SK-N-SH (cell line): ENCODE results near the gene ZNF655. TPM values are rescaled to one million over a fixed set of nuclear protein-coding genes. Genes with fewer than 3 reads are reported as not detected.
"Not testable (repeated sequence)": the region's sequence is repeated elsewhere in the genome, so short reads cannot be mapped to it uniquely, and the experiment has no call there.

ENCODE experiments used
- CTCF ChIA-PET: fragments of 300-600, 350-600 bp; formaldehyde crosslinking; extraction: SDS; loops from one replicate; lab custom pipeline; 2021; lab: Yijun Ruan, JAX
- POLR2A ChIA-PET: fragments of 350-600 bp; sonication (Branson Sonifier 250); formaldehyde crosslinking; extraction: SDS; loops from one replicate; lab custom pipeline; 2020; ENCODE audit warnings: antibody characterized with exemption, inconsistent platforms; lab: Yijun Ruan, JAX
- DNase-seq: peaks from one replicate; pipeline ENCODE4 v3.0.0; 2012
- H2AFZ ChIP-seq: fragments of 200-600 bp; sonication (generic); 2 replicates; pipeline ENCODE4 v1.8.1; 2016; ENCODE audit warnings: antibody characterized with exemption, mild to moderate bottlenecking, low read depth
- H3F3A ChIP-seq: fragments of 200-600 bp; sonication (generic); replicated peaks from 2 replicates; pipeline ENCODE3; 2016; ENCODE audit warnings: antibody characterized with exemption, mild to moderate bottlenecking; ENCODE audit not compliant: insufficient read depth
- H3K27ac ChIP-seq, 2 experiments: fragments of 200-500 bp in 1 of 2; fragments of 200-600 bp in 1 of 2; sonication (Bioruptor generic) in 1 of 2; sonication (generic), shearing (Covaris generic) in 1 of 2; 2 replicates each; pipeline versions ENCODE4 v1.5.1 to v1.6.1; 2014 to 2016; ENCODE audit warnings: low read depth in 2 of 2, inconsistent platforms in 1 of 2, low read length in 1 of 2, mild to moderate bottlenecking in 1 of 2, mixed read lengths in 1 of 2
- H3K27me3 ChIP-seq: fragments of 200-600 bp; sonication (generic), shearing (Covaris generic); 2 replicates; pipeline ENCODE4 v1.6.1; 2016; ENCODE audit warnings: mixed run types; ENCODE audit not compliant: insufficient read depth
- H3K36me3 ChIP-seq, 2 experiments: fragments of 200-500 bp in 1 of 2; fragments of 200-600 bp in 1 of 2; sonication (Bioruptor generic) in 1 of 2; sonication (generic) in 1 of 2; replicated peaks in 1 of 2; 2 replicates each; pipeline versions ENCODE3 to v1.5.1; 2014 to 2016; ENCODE audit warnings: low read length in 1 of 2, mild to moderate bottlenecking in 1 of 2; ENCODE audit not compliant: insufficient read depth in 2 of 2, control insufficient read depth in 1 of 2
- H3K4me1 ChIP-seq, 2 experiments: fragments of 200-500 bp in 1 of 2; fragments of 200-600 bp in 1 of 2; sonication (Bioruptor generic) in 1 of 2; sonication (generic), shearing (Covaris generic) in 1 of 2; 2 replicates each; pipeline versions ENCODE4 v1.5.1 to v1.6.1; 2014 to 2016; ENCODE audit warnings: low read depth in 1 of 2, low read length in 1 of 2, mixed run types in 1 of 2; ENCODE audit not compliant: insufficient read depth in 2 of 2, control insufficient read depth in 1 of 2
- H3K4me2 ChIP-seq: fragments of 200-600 bp; sonication (generic), shearing (Covaris generic); 2 replicates; pipeline ENCODE4 v1.6.1; 2017; ENCODE audit warnings: mixed run types
- H3K4me3 ChIP-seq, 2 experiments: fragments of 200-500 bp in 1 of 2; fragments of 200-600 bp in 1 of 2; sonication (Bioruptor generic) in 1 of 2; sonication (generic), shearing (Covaris generic) in 1 of 2; 2 replicates each; pipeline versions ENCODE4 v1.5.1 to v1.8.1; 2014 to 2016; ENCODE audit warnings: low read depth in 2 of 2, inconsistent platforms in 1 of 2, low read length in 1 of 2, mild to moderate bottlenecking in 1 of 2, mixed read lengths in 1 of 2, moderate library complexity in 1 of 2
- H3K79me2 ChIP-seq: fragments of 200-600 bp; sonication (generic); 2 replicates; pipeline ENCODE4 v1.8.1; 2017; ENCODE audit warnings: mild to moderate bottlenecking; ENCODE audit not compliant: insufficient read depth
- H3K9ac ChIP-seq: fragments of 200-600 bp; sonication (generic); 2 replicates; pipeline ENCODE4 v1.6.1; 2017; ENCODE audit warnings: mixed run types
- H3K9me2 ChIP-seq: fragments of 200-600 bp; sonication (generic); 2 replicates; pipeline ENCODE4 v1.6.1; 2017; ENCODE audit warnings: mixed run types
- H3K9me3 ChIP-seq: fragments of 200-600 bp; sonication (generic); 2 replicates; pipeline ENCODE4 v1.6.1; 2017; ENCODE audit warnings: mixed run types, mild to moderate bottlenecking, moderate library complexity
- H4K20me1 ChIP-seq: fragments of 200-600 bp; sonication (generic); 2 replicates; pipeline ENCODE4 v1.6.1; 2017; ENCODE audit warnings: mild to moderate bottlenecking, mixed run types; ENCODE audit not compliant: insufficient read depth
- CTCF ChIP-seq: fragments of 200-600 bp; sonication (generic); IDR thresholded peaks from 2 replicates; pipeline ENCODE4 v1.6.1; 2017; ENCODE audit warnings: antibody characterized with exemption, mild to moderate bottlenecking, moderate library complexity
- FOXJ3 ChIP-seq: sonication (generic); formaldehyde crosslinking; IDR thresholded peaks from 2 replicates; pipeline ENCODE4 v1.5.1; 2020; ENCODE audit warnings: mild to moderate bottlenecking, missing genetic modification reagents
- GATA2 ChIP-seq: sonication (generic); formaldehyde crosslinking; IDR thresholded peaks from 2 replicates; pipeline ENCODE4 v1.5.0; 2020; ENCODE audit warnings: mild to moderate bottlenecking, missing genetic modification reagents
- MAX ChIP-seq: IDR thresholded peaks from 2 replicates; pipeline ENCODE4 v1.4.0; 2012; ENCODE audit warnings: low read depth
- MXI1 ChIP-seq: IDR thresholded peaks from 2 replicates; pipeline ENCODE4 v1.6.1; 2012; ENCODE audit warnings: mild to moderate bottlenecking, low read depth, low read length, improper control_type of control experiment
- NFIC ChIP-seq: IDR thresholded peaks from 2 replicates; pipeline ENCODE4 v1.4.0; 2012; ENCODE audit warnings: borderline replicate concordance
- RAD21 ChIP-seq: IDR thresholded peaks from 2 replicates; pipeline ENCODE4 v1.6.1; 2012; ENCODE audit warnings: mild to moderate bottlenecking, low read length
- RCOR1 ChIP-seq: fragments of 150-350 bp; IDR thresholded peaks from 2 replicates; pipeline ENCODE4 v1.6.1; 2017; ENCODE audit warnings: antibody characterized with exemption, low read length
- TCF12 ChIP-seq: IDR thresholded peaks from 2 replicates; pipeline ENCODE4 v1.4.0; 2012
- ZBTB33 ChIP-seq: IDR thresholded peaks from 2 replicates; pipeline ENCODE4 v1.4.0; 2012; ENCODE audit warnings: low read depth, borderline replicate concordance
- WGBS: methylation state at CpG from one replicate; pipeline ENCODE4 v1.1.6; 2017; ENCODE audit warnings: low lambda C conversion rate; 5-methylcytosine and 5-hydroxymethylcytosine counted together
- polyA plus RNA-seq, 3 experiments: library from polyadenylated mRNA; depleted of rRNA; stranded (reverse); fragments of >200 nt; gene quantifications; 2 replicates each; pipeline ENCODE4 v1.2.3, GENCODE V29; 2012

The ZNF655 gene
- polyA plus RNA-seq, 1 of the 3 experiments (the other 2 are of a cell fraction), result 113 TPM

- peak overlapping the region in 1 of 2 experiments; percentile 71; a peak in 2 of 4 replicates for H3K27ac ChIP-seq
- H3K27me3 ChIP-seq, result no peaks in the 10 kb centered on the region
- CTCF ChIA-PET, result interaction anchor here (0.6 to 3.7 kb wide), 12 partner anchors 9 to 115 kb away, joined by 3 to 27 read pairs (median 6); partner anchors contain the start of genes ATP5MF, ZKSCAN5, ZNF394 and ZNF655
Observed at GRCh38 chr7:99579956-99580777, 21.7 kb downstream of the ZNF655 start.

GRCh38 chr7:99580778-99581332, 22.4 kb downstream of the ZNF655 start:
- H3K36me3 ChIP-seq, H3K79me2 ChIP-seq, DNase-seq, H3K9me3 ChIP-seq, H3K9me2 ChIP-seq, H4K20me1 ChIP-seq, H3K27me3 ChIP-seq: not testable (repeated sequence)
- ChIA-PET POLR2A (interaction anchor here (0.6 to 2.6 kb wide), 9 partner anchors 22 to 256 kb away, joined by 3 to 23 read pairs (median 4); partner anchors contain the start of genes FAM200A, ZKSCAN5, ZNF394 and ZNF655), CTCF (interaction anchor here (1.1 to 3.7 kb wide), 11 partner anchors 10 to 115 kb away, joined by 3 to 27 read pairs (median 6); partner anchors contain the start of genes ATP5MF, ZKSCAN5, ZNF394 and ZNF655)
- peak overlapping the region; percentile 92 for H3K4me2 ChIP-seq
- H3K4me3 ChIP-seq, result peak overlapping the region; percentile 58 to 70
- peak overlapping the region; percentile 90 for H2AFZ ChIP-seq
- WGBS, result 59% methylated on average over 4 of the region's 4 CpGs
- peak overlapping the region in 1 of 2 experiments; percentile 71; a peak in 1 of 4 replicates for H3K27ac ChIP-seq
- H3F3A ChIP-seq, result peaks cover 34% of the 10 kb centered on the region
- H3K9ac ChIP-seq, result peak overlapping the region; percentile 59
- H3K4me1 ChIP-seq, result peaks cover 4 to 11% of the 10 kb centered on the region in 2 experiments; a peak in 2 of 4 replicates

More at GRCh38 chr7:99579956-99580777, 21.7 kb downstream of the ZNF655 start:
- POLR2A ChIA-PET, result interaction anchor here (0.5 to 2.6 kb wide), 10 partner anchors 21 to 255 kb away, joined by 3 to 23 read pairs (median 4); partner anchors contain the start of genes FAM200A, ZKSCAN5, ZNF394 and ZNF655
- Histone ChIP-seq H3K9me3 (no peaks in the 10 kb centered on the region), H2AFZ (peak overlapping the region; percentile 90), H4K20me1 (no peaks in the 10 kb centered on the region), H3K79me2 (no peaks in the 10 kb centered on the region), H3F3A (peaks cover 40% of the 10 kb centered on the region), H3K9me2 (no peaks in the 10 kb centered on the region), H3K9ac (peak overlapping the region; percentile 59), H3K4me3 (peak overlapping the region; percentile 58 to 70), H3K4me2 (peak overlapping the region; percentile 92), H3K36me3 (peaks cover 0 to 3% of the 10 kb centered on the region in 2 experiments), H3K4me1 (peaks cover 4 to 11% of the 10 kb centered on the region in 2 experiments; a peak in 2 of 4 replicates)
- WGBS, result 23% methylated on average over 39 of the region's 54 CpGs
- TF ChIP-seq MAX (peak; percentile 91), CTCF (peak; percentile 62), FOXJ3 (CRISPR knock-in tag) (0 out of 2 replicates have a peak, but pooled peaks have one; percentile 36), RAD21 (peak; percentile 64), NFIC (no peak), MXI1 (peak; percentile 83; the same call in 1 of the 2 replicates), RCOR1 (peak; percentile 15; the same call in 1 of the 2 replicates), TCF12 (no peak), GATA2 (peak; percentile 81), ZBTB33 (no peak)
- peak; percentile 91 for DNase-seq
